Adrenal gland (tissue), 5 donors: Measurements from ENCODE around the gene ZC3H12D.

Experiments
- CTCF ChIP-seq, 6 experiments: fragments of 450-650 bp in 4 of 6; fragments of 200-600 bp in 2 of 6; sonication (generic) in 1 of 6; IDR thresholded peaks; 1 replicate in 5 of 6; 2 replicates in 1 of 6; pipeline versions ENCODE4 v1.5.1 to v1.8.0; 2016 to 2021; ENCODE audit warnings: antibody characterized with exemption in 6 of 6, mild to moderate bottlenecking in 2 of 6, moderate library complexity in 1 of 6
- POLR2A ChIP-seq, 2 donors: fragments of 450-650 bp; IDR thresholded peaks; one replicate each; pipeline ENCODE4 v1.6.1; 2017; ENCODE audit warnings: antibody characterized with exemption in 2 of 2, mild to moderate bottlenecking in 2 of 2, moderate library complexity in 1 of 2
- donor health status: DM: no; HTN: no; CAD: no.

DNA sequence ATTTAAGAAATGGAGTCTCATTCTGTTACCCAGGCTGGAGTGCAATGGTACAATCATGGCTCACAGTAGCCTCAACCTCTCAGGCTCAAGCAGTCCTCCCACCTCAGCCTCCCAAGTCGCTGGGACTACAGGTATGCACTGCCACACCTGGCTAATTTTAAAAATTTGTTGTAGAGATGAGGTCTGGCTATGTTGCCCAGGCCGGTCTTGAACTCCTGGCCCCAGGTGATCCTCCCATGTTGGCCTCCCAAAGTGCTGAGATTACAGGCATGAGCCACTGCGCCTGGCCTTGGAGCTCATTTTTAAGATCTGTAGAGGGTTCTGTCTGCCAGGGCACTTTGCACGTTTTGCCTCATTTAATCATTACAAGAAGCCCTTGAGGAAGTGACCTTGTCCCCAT, 17.5 kb downstream of the ZC3H12D start:
- TF ChIP-seq POLR2A (IDR thresholded peaks at IDR 0.05), result no peak
- no peak for TF ChIP-seq CTCF (IDR thresholded peaks at IDR 0.05)
